GM19455 (cell line): ENCODE data around the gene HBE1.
"Not testable (repeated sequence)": the region's sequence is repeated elsewhere in the genome, so short reads cannot be mapped to it uniquely, and the experiment has no call there.

Source experiments
- ATAC-seq: cut with Tn5 transposase; IDR thresholded peaks from one replicate; pipeline ENCODE4 v1.9.1; 2021; ENCODE audit not compliant: unreplicated experiment

HBE1 gene

DNA sequence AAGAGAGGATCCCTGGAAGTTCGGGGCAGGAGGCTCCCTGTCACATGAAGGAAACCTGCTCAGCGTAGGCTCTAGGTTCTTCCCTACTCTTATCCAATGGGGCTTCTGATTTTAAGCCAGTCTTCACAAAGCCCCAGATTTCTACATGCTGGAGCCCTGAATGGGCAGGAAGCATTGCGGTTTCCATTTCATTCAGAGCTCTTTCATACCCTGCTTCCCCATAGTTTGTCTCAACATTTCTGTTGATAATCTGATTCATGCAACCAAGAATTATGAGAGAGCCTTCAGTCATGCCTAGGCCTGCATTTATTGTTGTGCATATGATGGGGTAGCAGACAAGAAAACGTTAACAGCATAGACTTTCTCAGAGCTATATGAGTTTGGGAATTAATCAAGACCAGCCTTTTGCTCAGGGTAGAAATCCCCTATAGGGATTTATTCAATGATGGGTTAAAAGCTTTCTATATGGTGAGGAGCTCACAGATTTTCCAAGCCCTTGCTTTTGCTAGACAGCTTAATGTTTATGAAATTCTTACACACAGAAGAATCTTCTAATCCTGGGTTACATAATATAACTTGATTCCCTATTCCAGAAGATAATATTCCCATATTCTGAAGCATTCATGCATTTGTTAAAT lies 16.1 kb upstream of the HBE1 start:
- ATAC-seq = no peak

DNA sequence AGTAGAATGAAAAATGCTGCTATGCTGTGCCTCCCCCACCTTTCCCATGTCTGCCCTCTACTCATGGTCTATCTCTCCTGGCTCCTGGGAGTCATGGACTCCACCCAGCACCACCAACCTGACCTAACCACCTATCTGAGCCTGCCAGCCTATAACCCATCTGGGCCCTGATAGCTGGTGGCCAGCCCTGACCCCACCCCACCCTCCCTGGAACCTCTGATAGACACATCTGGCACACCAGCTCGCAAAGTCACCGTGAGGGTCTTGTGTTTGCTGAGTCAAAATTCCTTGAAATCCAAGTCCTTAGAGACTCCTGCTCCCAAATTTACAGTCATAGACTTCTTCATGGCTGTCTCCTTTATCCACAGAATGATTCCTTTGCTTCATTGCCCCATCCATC lies 14.9 kb upstream of the HBE1 start:
- no peak for ATAC-seq

DNA sequence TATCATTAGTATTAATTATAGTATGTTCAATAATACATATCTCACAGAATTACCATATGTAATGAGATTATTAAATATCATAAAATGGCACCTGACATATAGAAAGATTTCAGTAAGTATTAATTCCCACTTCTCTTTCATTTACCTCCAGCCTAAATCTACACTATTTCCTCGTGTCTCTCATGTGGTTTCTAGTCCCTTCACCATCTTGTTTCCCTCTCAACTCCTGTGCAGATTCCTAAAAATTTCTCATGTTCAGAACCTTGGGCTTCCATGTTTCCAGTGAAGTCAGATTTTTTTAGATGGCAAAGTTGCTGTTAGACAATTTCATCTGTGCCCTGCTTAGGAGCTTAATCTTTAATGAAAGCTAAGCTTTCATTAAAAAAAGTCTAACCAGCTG lies 14.1 kb upstream of the HBE1 start:
- no peak for ATAC-seq

DNA sequence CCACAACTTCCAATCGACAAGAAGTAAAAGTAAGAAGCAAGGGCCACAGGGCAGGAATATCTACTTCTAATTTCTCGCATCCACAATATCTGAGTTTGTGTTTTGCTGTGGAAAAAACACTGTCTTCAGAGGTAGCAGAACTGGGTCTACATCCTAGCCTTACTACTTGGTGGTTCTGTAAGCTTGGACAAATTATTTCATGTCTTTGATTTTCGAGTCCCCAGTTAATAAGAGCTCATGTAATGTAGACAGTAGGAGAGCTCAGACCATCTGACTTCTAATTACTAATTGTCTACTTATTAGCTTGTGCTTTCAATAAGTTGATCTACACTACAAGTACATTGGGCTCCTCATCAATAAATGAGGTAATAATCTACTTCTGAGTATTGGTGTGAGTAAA lies 13.3 kb upstream of the HBE1 start:
- ATAC-seq = no peak

DNA sequence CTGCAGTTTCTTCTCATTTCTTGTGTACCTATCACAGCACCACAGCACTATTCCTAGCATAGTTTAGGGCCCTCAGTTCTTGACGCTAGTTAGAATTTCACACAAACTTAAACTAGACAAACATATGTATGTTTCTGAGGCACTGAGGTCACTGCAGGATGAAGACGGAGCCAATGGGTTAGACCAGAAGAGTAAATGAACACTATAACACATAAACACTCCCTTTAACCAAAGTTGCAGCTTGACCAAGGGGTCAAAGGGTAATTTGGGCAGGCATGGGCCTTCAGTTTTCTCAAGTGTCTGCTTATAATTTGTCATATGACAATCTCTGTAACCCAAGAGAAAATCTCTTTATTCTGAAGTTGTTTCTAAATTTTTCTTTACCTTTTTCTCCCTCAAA lies 12.9 kb upstream of the HBE1 start:
- no peak for ATAC-seq

DNA sequence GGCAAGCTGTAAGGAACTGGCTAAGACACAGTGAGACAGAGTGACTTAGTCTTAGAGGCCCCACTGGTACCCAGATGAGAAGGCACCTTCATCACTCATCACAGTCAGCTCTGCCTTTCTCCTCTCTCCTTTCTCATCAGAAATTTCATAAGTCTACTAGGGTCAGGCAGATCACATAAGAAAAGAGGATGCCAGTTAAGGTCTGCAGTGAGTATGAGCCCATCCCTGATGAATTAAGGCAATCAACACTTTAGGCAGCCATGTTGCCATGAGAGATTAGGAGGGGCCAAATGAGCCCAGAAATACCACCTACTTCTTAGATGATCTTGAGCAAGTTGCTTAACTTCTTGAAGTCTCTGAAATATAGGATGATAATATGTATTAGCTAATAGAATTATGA lies 11.9 kb upstream of the HBE1 start:
- ATAC-seq = no peak

DNA sequence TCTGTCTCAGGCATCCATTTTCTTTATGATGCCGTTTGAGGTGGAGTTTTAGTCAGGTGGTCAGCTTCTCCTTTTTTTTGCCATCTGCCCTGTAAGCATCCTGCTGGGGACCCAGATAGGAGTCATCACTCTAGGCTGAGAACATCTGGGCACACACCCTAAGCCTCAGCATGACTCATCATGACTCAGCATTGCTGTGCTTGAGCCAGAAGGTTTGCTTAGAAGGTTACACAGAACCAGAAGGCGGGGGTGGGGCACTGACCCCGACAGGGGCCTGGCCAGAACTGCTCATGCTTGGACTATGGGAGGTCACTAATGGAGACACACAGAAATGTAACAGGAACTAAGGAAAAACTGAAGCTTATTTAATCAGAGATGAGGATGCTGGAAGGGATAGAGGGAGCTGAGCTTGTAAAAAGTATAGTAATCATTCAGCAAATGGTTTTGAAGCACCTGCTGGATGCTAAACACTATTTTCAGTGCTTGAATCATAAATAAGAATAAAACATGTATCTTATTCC lies 10.9 kb upstream of the HBE1 start:
- ATAC-seq = peak; percentile 84

DNA sequence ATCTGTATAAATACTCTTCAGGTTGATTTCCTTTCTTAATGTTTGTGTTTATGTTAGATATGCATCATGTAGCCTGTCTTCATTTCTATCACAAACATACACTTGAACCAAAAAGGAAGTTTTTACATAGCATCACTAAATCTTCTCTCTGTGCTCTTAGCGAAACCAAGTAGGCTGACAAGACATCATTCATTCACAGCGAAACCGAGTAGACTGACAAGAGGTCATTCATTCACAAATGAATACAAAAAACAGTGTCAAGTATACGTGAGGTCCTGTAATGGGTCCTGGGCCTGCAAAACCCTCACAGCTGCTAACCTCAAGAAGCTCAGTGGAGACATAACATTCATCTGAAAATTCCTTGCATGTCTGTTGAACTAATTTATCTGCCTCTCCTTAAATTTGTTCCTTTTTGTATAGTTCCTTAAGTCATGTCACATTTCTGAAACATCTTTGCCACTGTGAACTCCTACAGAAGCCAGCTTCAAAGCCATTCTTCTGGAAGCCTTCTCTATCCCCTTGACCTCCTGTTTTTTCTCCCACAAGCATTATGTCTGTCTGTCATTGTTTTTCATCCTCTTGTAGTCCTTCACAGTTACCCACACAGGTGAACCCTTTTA lies 9.8 kb upstream of the HBE1 start:
- no peak for ATAC-seq

DNA sequence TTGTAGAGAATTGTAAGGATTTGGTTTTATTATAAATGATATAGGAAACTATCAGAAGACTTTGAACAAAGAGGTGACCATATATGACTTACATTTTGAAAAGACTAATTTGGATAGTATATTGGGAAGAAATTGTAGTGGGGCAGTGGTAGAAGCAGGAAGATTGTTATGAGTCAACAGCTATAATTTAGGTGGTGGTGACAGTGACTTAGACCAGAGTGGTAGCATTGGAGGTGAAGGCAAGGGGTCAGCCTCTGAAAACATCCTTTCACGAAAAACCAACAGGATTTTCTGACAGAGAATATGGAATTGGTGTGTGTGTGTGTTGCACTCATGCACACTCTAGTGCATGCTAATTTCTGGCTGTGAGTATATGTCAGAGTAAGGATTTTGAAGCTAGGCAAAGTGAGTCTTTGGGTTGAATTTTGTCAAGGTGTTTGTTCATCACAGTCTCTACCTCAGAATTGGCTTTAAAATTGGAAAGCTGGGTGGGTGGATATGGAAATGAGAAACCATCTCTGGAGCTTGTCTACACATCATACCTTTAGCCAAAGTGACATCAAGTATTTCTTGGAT lies 8.2 kb upstream of the HBE1 start:
- no peak for ATAC-seq

DNA sequence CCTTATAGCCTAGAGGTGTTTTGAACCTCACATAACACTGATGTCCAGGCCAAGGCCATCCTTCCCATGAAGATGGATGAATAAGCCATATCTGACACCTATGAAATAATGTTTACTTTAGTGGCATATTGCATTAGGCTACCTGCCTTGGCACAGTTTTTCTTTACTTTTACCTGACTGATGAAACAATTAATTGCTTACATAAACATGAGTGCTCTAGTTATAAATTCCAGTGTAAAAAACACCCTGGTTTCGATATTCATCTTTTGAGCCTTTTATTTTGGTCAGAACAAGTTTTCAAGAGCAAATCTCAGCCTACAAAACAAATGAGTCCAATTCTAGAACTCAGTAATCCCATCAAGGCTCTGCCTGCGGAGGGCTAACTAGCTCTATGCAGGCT lies 7.0 kb upstream of the HBE1 start:
- ATAC-seq = no peak

DNA sequence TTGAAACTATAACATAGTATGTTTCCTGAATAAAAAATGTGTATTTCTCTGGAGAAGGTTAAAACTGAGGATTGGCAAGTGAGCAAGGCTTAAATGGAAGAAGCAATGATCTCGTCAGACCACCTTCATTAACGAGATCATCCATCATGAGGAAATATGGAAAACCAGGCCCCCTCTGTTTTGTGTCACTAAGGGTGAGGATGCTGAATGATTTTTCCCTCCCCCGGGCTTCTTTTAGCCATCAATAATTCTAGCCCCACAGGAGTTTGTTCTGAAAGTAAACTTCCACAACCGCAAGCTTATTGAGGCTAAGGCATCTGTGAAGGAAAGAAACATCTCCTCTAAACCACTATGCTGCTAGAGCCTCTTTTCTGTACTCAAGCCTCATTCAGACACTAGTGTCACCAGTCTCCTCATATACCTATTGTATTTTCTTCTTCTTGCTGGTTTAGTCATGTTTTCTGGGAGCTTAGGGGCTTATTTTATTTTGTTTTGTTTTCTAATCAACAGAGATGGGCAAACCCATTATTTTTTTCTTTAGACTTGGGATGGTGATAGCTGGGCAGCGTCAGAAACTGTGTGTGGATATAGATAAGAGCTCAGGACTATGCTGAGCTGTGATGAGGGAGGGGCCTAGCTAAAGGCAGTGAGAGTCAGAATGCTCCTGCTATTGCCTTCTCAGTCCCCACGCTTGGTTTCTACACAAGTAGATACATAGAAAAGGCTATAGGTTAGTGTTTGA lies 5.8 kb upstream of the HBE1 start:
- ATAC-seq = no peak

DNA sequence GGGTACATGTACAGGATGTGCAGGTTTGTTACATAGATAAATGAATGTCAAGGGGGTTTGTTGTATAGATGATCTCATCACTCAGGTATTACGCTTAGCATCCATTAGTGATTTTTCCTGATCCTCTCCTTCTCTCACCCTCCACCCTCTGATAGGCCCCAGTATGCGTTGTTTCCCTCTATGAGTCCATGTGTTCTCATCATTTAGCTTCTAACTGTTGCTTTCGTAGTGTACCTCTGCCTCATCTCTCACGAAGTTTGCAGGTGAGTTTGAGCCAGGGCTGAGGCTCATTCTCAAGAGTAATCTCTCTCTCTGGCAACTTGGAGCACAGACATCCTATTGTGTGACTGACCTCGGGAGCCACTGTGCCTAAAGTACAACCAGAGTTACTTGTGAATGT lies 4.7 kb upstream of the HBE1 start:
- no peak for ATAC-seq

DNA sequence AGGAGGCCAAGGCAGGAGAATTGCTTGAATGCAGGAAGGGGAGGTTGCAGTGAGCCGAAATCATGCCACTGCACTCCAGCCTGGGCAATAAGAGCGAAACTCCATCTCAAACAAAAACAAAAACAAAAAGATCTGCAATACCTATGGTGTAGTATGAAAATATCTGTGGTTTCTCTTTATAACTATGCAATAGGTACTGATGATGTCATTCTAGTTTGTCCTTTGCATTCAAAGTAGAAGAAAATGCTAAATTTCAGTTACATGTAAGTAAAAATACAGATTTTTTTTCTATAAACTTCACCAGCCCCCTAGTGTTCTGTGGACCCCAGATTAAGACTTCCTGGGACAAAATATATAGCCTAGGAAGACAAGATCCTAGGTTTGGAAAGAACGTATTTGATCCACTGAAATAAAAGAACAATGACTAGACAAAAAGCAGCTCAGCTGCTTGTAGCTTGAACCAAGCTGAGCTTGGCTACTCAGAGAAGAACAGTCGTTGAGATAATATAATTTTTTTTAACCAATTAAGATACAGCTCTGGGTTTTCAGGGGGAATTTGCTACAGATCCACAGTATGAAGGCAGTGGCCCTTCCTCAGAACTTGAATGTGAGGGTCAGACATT lies 2.8 kb upstream of the HBE1 start:
- no peak for ATAC-seq

DNA sequence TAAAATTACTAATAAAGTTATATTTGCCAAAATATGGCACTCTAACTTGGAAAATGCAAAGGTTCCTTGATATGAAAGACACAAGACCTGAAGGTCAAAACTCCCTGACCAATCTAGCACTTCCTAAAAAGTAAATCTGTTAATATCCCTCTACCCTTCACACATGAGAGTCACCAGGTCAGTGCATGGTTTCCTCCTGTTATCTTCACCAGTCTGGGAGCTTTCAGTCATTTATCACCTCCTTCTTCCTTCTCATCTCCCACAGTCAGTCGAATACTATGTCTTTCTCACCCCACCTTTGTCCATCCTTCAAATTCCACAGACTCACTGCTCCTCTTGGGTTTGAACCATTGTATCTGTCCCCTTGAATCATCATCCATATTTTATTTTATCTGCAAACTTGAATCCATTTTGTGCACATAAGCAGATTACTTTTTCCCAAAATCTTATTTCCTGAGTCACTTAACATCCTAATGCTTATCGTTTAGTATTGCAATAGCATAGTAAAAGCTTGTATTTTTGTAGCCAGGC lies 2.6 kb downstream of the HBE1 start:
- no peak for ATAC-seq

DNA sequence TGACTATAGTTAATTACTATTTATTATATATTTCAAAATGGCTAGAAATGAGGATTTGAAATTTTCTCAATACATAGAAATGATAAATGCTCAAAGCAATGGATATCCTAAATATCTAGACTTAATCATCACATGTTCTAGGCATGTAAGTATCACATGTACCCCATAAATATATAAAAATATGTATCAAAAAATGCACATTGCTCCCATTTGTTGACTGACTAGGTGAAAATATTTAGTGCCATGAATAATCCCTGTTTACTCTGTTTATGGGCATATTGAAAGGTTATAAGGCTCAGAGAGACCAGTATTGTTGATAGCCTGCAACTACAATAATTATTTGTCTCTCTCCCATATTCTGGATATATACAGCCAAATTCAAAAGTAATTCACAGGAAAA lies 3.1 kb downstream of the HBE1 start:
- ATAC-seq = no peak

DNA sequence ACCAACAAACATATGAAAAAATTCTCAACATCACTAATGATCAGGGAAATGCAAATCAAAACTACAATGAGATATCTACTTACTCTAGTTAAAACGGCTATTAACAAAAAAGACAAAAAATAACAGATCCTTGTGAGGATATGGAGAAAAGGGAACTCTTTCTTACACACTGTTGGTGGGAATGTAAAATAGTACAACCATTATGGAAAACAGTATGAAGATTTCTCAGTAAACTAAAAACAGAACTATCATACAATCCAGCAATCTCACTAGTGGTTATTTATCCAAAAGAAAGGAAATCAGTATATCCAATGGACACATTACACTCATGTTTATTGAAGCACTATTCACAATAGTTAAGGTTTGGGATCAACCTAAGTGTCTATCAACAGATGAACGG lies 3.9 kb downstream of the HBE1 start:
- no peak for ATAC-seq

DNA sequence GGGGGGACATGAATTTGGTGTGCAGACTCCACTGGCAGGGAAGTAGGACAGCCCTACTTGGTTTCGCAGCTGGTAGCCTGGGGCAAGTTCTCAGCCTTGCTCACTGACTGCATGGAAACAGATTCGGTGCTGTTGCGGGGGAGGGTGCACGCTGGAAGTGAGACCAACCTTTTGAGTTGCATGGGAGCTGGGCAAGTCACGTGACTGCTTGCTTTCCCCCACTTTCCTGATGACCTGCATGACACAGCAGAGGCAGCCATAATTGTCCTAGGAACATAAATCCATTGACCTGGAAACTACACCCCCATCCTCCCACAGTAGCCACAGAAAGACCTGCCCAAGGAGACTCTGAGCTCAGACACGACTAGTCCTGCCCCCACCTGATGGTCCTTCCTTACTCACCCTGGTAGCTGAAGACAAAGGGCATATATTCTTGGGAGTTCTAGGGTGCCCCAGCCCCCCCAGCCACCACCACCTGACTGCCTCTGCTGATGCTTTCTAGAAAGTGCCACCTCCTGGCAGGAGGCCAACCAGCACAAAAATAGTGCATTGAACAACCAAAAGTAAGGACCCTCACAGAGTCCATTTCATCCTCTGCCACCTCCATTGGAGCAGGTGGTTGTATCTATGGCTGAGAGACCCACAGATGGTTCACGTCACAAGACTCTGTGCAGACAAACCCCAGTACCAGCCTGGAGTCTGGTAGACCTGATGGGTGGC lies 11.0 kb downstream of the HBE1 start:
- no peak for ATAC-seq

DNA sequence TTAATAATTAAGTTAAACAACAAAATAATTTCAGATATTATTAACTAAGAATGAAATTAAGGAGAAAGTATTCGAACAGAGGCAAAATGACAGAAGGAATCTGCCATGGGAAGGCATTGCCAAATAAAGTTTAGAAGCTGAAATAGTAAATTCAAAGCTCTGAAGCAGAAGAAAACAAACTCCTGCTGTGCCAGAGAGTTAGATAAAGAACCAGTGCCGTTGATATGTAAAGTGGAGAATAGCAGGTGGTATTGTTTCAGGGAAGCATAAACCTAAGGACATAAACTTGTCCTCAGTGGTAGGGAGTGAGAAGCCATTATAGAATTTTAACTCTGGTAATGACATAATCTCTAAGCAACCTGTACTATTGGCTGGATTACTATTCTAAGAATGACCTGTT lies 12.4 kb downstream of the HBE1 start:
- no peak for ATAC-seq

DNA sequence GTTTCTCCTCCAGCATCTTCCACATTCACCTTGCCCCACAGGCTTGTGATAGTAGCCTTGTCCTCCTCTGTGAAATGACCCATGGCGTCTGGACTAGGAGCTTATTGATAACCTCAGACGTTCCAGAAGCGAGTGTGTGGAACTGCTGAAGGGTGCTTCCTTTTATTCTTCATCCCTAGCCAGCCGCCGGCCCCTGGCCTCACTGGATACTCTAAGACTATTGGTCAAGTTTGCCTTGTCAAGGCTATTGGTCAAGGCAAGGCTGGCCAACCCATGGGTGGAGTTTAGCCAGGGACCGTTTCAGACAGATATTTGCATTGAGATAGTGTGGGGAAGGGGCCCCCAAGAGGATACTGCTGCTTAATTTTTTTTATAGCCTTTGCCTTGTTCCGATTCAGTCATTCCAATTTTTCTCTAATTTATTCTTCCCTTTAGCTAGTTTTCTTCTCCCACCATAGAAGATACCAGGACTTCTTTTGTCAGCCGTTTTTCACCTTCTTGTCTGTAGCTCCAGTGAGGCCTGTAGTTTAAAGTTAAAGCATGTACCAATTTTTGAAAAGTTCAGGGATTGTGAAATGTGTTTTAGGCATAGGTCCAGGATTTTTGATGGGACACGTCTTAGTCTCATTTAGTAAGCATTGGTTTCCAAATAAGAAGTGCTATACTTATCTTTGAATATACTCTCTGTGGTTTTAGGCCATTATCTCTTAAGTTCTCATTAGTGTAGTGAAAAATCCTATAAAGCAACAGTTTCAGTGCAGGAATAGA lies 14.9 kb downstream of the HBE1 start, which contains the start of gene HBG2:
HBG2 (minus strand) TSS at position 136 of the 768 bp plus-strand sequence; CDS start at position 83, 53 bp downstream.
- ATAC-seq = not testable (repeated sequence)

DNA sequence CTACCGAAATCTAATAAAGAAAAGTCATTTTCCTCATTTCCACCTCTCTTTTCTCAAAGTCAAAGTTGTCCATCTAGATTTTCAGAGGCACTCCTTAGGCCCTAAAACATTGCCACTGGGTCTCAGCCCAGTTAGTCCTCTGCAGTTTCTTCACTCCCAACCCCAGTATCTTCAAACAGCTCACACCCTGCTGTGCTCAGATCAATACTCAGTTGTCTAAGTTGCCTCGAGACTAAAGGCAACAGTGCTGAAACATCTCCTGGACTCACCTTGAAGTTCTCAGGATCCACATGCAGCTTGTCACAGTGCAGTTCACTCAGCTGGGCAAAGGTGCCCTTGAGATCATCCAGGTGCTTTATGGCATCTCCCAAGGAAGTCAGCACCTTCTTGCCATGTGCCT lies 15.7 kb downstream of the HBE1 start:
- not testable (repeated sequence) for ATAC-seq
